EH (cell line): Measurements from ENCODE around the gene TEX54.
"Not testable (repeated sequence)": the region's sequence is repeated elsewhere in the genome, so short reads cannot be mapped to it uniquely, and the experiment has no call there.

Source experiments
- DNase-seq: peaks from one replicate; pipeline ENCODE4 v3.0.0-alpha.2; 2015; ENCODE audit warnings: low read depth

TEX54 gene

GRCh38 chr11:62832336-62833234 lies at the start of gene TEX54:
TSS of gene TEX54 (minus strand) at chr11:62832841.
- peak; percentile 45 for DNase-seq

- no peak for DNase-seq
Measured at GRCh38 chr11:62882431-62882749, 49.7 kb upstream of the TEX54 start.

- DNase-seq = peak; percentile 98
Measured at GRCh38 chr11:62881579-62882430, 49.2 kb upstream of the TEX54 start.

- peak; percentile 91 for DNase-seq
Measured at GRCh38 chr11:62880803-62881578, 48.4 kb upstream of the TEX54 start, which contains the start of gene SLC3A2. TSS of gene SLC3A2 (plus strand) at chr11:62880896. CDS start at chr11:62881024, 128 bp downstream.

GRCh38 chr11:62880231-62880802 lies 47.7 kb upstream of the TEX54 start:
- DNase-seq = peak; percentile 86

- peak; percentile 19 for DNase-seq
Measured at GRCh38 chr11:62879235-62879978, 46.8 kb upstream of the TEX54 start.

GRCh38 chr11:62876712-62877111 lies 44.1 kb upstream of the TEX54 start:
- no peak for DNase-seq

- DNase-seq = no peak
Measured at GRCh38 chr11:62875698-62876478, 43.2 kb upstream of the TEX54 start.

GRCh38 chr11:62874851-62875250 lies 42.2 kb upstream of the TEX54 start:
- no peak for DNase-seq

- peak; percentile 69 for DNase-seq
Measured at GRCh38 chr11:62865635-62866034, 33.0 kb upstream of the TEX54 start.

GRCh38 chr11:62863687-62864335 lies 31.2 kb upstream of the TEX54 start:
- DNase-seq = no peak

GRCh38 chr11:62861564-62862192 lies 29.0 kb upstream of the TEX54 start:
- not testable (repeated sequence) for DNase-seq

GRCh38 chr11:62860835-62861563 lies 28.4 kb upstream of the TEX54 start:
- no peak for DNase-seq

GRCh38 chr11:62859281-62859703 lies 26.7 kb upstream of the TEX54 start:
- not testable (repeated sequence) for DNase-seq

GRCh38 chr11:62858201-62858600 lies 25.6 kb upstream of the TEX54 start:
- DNase-seq = no peak

GRCh38 chr11:62857541-62857982 lies 24.9 kb upstream of the TEX54 start:
- DNase-seq = no peak

GRCh38 chr11:62856333-62856895 lies 23.8 kb upstream of the TEX54 start:
- no peak for DNase-seq
